HFF-Myc (cell line): Measurements from ENCODE around the gene SENP5.
A peak's percentile ranks its signal among the peaks of the same experiment; 100 is the strongest.

Experiments used
- DNase-seq: peaks from one replicate; pipeline ENCODE4 v3.0.0-alpha.2; 2011; ENCODE audit warnings: low read depth; ENCODE audit errors: extremely low read depth
- H3K4me3 ChIP-seq: replicated peaks from 2 replicates; pipeline ENCODE4 v1.5.1; 2011; ENCODE audit warnings: low read depth, mild to moderate bottlenecking, control low read depth, low read length
- CTCF ChIP-seq: IDR thresholded peaks from 2 replicates; pipeline ENCODE4 v1.5.1; 2012; ENCODE audit warnings: mild to moderate bottlenecking, low read depth, low read length, control low read depth; ENCODE audit errors: missing control alignments

The SENP5 gene

GRCh38 chr3:196966526-196967401 lies 99.0 kb downstream of the SENP5 start:
- DNase-seq = no peak
- H3K4me3 ChIP-seq = no peak overlapping the region
- no peak for TF ChIP-seq CTCF

GRCh38 chr3:196967412-196968232 lies 99.9 kb downstream of the SENP5 start:
- TF ChIP-seq CTCF = no peak
- no peak for DNase-seq
- H3K4me3 ChIP-seq = peak overlapping the region; percentile 54

- DNase-seq = no peak
- peak within 1 kb of the TSS; percentile 54 for H3K4me3 ChIP-seq
- no peak for TF ChIP-seq CTCF
These were observed 100.8 kb downstream of the SENP5 start, which contains the start of gene PIGZ for GRCh38 chr3:196968233-196969133. Gene PIGZ, minus strand, starts transcription at chr3:196968833. Its CDS starts 16,802 bp downstream, at chr3:196952031.

GRCh38 chr3:196969134-196969659 lies 101.5 kb downstream of the SENP5 start:
- TF ChIP-seq CTCF = no peak
- peak overlapping the region; percentile 54 for H3K4me3 ChIP-seq
- no peak for DNase-seq

GRCh38 chr3:196969660-196970546 lies 102.2 kb downstream of the SENP5 start:
- DNase-seq = no peak
- TF ChIP-seq CTCF = peak; percentile 19
- H3K4me3 ChIP-seq = peak overlapping the region; percentile 54
